Stimulated activated CD8-positive, alpha-beta memory T cell treated with anti-CD3 and anti-CD28 coated beads, Interleukin-7, amount 100 ng/mL, for 1 hour (primary cell): ENCODE results near the gene RNF151.
A peak's percentile ranks its signal among the peaks of the same experiment; 100 is the strongest.

Experiments used
- DNase-seq, 2 donors: peaks; one replicate each; pipeline ENCODE4 v3.0.0-alpha.2; 2020; ENCODE audit warnings: low read depth in 2 of 2

Gene RNF151

DNA sequence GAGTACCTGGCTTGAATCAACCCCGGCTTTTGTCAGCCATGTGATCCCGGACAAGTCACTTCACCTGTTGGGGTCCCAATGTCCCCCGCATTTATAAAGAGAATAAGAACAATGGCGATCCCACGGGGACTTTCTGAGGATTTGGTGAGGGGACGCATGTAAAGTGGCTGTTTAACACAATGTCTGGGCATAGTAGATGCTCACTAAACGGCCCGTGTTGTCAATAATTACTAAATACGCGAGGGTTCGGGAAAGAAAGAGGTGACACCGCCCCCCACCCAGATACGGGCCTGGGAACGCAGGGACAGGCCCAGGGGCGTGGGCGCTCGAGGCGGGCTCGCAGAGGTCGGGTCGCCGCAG, 24.9 kb downstream of the RNF151 start:
- no peak for DNase-seq

DNA sequence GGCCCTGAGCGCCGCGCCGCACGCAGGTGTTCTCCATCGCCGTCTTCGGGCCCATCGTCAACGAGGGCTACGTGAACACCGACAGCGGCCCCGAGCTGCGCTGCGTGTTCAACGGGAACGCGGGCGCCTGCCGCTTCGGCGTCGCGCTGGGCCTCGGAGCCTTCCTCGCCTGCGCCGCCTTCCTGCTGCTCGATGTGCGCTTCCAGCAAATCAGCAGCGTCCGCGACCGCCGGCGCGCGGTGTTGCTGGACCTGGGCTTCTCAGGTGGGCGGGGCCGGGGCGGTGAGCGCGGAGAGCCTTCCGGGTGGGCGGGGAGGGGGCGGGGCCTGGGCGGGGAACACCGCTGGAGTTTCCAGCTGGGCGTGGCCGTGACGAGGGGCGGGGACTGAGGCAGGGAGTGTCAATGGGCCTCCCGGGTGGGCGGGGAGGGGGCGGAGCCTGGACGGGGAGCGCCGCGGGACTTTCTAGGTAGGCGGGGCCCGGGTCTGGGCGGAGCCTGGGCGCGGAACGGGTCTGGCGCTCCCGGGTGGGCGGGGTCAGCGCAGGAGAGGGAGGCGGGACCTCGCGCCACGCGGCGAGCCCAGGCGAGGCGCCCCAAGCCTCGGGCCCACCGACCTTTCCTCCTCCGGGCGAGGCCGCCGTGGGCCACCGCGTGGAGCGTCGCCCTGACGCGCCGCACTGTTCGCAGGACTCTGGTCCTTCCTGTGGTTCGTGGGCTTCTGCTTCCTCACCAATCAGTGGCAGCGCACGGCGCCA, 25.5 kb downstream of the RNF151 start:
- DNase-seq = peak; percentile 94 to 98

DNA sequence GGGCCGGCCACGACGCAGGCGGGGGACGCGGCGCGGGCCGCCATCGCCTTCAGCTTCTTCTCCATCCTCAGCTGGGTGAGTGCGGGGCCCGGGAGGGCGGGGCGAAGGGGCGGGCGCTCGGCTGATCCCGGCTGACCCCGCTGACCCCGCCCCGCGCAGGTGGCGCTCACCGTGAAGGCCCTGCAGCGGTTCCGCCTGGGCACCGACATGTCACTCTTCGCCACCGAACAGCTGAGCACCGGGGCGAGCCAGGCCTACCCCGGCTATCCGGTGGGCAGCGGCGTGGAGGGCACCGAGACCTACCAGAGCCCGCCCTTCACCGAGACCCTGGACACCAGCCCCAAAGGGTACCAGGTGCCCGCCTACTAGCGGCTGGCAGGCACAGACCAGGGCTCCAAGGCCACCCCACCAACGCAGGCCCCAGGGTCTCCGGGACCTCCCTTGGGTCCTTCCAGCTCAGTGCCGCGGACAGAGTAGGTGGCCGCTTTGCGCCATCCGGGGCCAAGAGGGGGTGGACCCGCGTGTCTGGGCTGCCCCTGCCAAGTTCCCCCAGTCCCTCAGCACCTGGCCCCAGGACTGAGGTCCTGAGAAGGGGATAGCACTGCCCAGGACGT, 26.2 kb downstream of the RNF151 start:
- no peak for DNase-seq

DNA sequence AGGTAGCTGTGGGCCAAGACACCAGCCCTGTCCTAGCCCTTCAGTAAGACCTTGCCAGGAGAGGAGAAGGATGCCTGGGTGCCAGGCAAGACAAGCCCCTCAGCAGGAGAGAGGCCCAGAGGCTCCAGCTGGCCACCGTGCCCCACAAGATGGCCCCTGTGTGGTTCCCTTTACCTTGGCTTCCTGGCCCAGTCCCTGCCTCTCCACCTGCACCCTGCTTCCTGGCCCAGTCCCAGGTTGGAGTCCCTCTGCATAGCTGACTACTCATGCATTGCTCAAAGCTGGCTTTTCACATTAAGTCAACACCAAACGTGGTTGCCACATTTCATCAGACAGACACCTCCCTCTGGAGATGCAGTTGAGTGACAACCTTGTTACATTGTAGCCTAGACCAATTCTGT, 27.1 kb downstream of the RNF151 start:
- no peak for DNase-seq

DNA sequence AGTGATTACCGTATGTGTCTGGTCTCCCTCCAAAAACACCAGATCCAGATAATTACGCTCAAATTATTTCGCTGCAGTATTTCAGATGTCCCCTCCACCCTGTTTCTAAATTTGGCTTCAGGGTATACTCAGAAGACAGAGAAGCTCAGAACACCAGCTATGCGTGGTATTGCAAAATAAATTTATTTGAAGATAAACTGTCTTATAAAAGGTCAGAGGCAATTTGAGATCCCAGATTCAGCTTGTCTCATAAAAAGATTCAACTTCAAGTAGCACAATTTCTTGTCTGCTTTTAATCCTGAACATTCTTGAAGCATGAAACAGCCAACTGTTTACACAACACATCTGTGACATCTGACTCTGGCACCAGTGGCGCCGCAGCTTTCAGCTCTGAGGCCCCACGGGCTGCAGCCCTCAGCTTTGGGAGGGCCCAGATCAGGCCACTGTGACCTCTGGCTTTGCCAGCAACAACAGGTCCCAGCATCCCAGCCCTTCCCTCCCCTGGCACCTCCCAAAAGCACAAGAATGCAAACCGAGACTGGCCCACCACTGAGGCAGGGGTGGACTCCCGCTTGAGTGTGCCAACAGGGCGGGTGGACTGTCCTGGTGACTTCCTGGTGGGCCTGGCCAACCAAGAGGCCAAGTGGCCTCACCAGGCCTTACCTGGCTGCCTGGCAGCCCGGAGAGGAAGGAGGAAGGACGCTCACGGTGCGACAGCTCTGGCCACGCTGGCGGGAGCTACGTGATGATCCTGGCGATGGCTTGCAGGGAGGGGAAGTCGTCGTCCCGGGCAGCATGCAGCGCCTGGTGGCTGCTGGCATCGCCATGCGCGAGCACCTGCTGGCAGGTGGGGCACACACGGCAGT, 31.1 kb downstream of the RNF151 start:
- no peak for DNase-seq

DNA sequence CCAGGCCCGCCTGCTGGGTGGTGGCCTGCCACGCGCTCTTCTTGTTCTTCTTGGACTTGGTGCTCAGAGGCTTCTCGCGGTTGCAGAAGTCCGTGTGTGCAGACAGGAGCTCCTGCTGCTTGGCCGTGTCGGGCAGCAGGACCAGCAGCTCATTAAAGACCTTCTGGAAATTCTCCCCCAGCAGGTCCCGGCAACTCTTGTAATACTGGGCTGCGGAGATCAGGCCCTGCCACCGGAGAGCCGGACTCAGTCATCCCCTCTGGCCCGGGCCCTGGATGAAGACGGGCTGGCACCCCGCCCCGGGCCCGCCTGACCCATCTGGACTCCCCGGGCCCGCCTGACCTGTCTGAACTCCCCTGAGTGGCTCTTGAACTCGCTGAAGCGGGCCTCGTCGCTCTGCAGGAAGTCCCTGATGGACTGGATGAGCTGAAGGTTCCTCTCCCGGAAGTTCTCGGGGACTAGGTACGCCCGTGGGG, 31.7 kb downstream of the RNF151 start:
- DNase-seq = no peak

DNA sequence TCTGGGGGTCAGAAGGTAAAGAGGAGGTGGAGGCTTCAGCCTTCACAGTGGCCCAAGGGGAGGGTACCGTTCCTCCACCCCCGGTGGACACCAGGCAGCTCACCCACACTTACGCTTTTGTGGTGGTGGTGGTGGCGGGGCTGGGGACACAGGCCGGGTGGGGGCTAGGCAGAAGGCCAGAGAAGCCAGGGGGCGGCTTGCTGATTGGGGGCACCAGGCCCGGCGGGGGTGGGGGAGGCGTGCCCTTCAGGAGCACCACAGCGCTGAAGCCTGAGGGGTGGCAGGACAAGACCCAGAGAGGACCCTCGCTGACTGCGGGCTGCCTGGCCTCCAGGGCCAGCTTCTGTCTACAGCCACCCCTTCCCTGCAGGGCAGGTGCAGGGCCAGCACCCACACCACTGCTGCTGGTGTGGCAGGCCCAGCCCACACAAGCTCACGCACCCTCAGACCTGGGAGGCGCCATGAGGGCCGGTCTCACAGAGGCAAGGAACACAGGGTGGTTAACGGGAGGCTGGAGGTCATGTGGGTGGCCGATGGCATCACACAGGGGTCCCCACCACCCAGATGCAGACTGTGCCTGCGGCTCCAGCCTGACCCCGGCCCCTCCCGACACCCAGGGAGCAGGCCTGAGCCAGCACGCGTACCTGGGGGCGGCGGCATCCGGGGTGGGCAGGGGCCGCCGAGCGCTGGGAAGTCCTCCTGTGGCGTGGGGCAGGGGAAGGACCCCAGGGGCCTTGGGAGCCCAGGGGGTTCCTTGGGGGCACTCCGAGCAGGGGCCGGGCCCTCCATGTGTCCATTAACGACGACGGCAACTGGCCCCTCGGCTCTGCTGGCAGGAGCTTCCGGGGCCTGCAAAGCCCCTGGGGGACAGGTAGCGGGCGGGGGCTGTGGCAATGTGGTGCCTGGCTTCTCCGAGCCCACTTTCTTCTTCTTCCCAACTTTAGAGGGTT, 32.5 kb downstream of the RNF151 start:
- no peak for DNase-seq

DNA sequence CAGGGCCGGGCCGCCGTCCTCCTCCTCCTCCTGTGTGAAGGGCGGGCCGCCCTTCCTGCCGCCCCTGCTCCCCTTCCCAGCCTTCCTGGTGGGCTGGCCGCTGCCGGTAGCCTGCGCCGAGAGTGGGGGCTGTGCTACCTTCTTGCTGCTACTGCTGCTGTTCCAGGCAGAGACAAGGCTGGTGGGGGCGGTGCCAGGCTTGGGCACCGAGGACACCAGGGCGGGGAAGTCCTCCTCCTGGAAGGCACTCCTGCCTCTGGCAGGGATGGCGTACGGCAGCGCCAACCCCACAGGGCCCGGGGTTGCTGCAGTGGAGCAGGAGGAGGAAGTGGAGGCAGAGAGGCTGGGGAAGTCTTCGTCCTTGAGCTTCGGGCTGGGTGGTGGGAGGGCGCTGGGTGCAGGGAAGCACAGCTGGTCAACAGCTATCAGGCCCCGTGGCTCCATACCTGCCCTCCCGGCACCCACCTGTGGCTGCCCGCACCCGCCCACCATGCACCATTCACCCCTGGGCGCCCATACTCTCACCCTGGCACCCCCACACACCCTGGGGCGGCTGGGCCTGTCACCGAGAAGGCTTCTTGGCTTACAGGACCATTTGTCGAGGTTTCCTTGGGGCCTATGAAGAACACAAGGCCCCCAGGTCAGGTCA, 33.3 kb downstream of the RNF151 start:
- no peak for DNase-seq

DNA sequence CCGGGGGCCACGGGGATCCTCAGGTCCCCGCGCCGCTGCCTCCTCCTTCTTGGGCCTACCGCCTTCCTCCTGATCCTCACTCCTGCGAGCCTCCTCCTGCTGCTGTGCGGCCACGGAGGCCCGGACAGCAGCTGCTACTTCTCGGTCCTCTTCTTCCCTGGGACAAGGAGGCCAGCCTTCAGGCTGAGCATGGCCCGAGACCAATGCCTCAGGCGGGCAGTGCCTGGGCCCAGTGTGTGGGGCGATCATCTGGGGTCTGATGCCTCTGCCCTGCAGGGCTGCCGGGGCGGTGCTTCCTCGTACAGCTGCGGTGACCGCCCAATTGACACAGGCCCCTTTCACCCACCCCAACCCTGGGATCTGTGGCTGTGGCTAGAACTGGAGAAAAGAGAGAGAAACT, 34.4 kb downstream of the RNF151 start:
- DNase-seq = no peak

DNA sequence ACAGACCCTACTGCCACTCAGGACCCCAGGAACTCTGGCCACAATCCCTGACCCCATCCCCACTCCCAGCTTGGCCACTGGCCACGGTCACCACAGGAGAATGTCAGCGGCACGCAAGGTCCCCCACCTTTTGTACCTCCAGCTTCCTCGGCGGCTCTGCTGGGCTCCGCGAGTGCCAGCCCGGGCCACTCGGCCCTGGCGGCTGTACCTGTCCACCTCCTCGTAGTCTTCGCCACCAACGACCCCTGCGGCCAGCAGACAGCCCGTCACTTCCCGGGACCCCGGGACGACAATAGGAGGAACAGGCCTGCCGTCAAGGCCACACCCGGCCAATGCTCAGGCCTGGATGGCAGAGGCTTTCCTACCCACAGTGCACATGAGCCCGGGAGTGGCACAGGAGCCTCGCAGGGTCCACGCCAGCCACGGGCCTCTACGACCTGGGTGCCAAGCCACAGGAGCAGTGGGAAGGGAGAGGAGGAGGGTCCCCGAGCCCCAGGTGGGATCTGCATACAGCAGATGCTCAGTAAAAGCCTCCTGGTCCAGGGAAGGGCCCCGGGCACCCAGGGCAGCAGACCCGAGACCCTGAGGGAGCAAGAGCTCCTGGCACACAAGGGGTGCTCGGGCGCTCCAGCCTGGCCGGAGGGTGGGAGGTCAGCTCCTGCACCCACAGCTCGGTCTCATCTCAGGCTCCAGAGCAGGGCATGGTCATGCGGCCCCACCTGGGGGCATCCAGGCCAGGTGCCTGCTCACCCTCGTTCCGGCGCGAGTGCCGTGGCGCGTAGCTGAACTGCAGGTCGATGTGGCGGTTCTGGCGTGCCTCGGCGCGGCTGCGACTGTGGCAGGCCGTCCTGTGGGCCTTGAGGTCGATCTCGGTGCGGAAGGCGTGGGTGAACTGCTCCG, 35.0 kb downstream of the RNF151 start:
- no peak for DNase-seq

DNA sequence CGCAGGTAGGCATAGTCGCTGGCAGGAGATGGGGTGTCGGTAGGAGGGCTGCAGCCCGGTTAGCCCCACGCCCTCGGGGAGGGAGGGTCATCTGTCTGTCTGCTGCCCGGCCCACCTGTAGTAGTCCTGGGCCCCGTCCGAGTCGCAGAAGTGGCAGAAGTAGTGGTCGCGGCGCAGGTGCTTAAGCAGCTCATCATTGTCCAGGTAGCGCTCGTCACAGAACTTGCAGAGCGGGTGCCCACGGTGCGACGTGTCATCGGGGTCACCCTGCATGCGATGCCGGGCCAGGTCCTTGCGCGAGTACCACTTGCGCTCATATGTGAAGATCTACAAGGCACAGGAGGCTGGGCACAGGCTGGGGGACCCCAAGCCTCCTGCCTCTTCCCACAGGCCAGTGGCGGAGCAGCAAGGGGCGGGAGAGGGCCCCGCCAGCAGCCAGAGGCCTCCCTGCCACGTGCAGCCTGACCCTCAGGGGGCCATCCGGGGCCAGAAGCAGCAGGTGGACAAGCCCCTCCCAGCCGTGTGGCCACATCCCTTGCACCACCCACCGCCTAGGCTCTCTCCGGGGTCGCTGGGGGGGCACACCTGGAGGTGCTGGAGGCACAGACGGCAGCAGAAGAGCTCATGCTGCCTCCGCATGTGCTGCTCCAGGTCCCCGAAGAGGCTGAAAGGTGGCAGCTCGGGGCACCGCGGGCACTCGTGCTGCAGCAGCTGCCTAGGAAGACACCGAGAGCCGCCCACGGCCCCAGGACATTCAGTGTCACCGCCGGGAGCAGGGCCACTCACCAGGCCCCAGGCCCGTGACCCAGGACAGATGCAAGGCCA, 36.0 kb downstream of the RNF151 start:
- no peak for DNase-seq

DNA sequence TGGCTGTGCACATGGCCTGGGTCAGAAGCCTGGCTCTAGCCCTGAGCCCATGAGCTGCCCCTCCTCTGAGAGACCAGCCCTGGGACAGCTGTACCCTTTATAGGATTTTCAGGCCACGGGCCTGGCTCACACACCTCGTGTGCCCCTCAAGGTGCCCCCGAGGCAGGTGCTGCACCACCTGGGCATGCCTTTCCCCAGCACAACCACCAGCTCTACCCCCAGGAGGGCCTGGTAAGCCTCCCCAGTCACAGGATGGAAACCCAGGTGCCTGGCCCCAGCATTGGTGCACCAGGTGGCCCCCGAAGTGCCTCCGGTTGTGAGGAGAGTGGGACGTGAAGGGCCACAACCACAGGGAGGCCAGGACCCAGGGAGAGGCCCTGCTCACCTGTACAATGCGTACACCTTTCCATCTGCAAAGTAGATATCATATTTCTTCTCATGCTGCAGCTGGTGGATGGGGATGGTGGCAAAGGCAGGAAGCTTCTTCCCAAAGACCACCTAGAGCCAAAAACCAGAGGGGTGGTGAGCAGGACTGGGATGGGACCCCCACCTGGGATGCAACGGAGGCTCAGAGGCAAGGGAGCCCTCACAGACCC, 36.7 kb downstream of the RNF151 start:
- no peak for DNase-seq

DNA sequence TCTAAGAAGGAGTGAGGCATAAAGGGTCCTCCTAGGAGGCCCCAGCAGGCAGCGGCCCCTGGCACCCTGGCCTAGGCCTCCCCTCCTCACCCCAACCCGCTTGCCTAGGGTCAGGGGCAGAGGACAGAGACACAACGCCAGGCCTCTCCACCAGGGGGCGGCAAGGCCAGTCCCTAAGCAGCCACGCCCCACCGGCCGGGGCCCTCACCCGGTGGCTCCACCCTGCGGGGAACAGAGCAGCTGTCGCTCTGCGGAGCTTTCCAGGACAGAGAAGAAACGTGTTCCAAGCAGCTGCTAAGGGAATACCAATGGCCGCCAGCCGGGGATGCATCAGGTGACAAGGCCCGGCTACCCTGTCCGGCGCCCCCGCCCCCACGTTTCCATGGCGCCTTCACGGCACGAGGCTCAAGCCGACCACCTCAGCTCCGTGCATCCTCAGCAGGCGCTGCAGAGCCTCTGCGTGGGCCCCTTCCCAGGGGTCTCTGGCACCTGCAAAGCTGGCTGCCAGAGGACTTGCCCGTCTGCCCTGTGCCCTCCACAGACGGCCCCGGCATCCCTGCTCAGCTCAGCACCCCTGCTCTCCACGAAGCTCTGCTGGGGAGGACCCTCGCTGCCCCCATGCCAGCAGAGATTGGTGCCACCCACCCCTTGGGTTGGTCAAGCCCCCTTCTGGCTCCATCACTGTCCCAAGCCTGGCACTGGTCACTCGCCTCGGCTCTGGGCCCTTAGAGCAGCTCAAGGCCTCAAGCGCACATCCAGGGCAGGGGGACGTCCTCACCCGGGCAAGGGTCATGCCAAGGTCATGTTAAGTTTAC, 37.4 kb downstream of the RNF151 start:
- DNase-seq = peak; percentile 62 to 65

DNA sequence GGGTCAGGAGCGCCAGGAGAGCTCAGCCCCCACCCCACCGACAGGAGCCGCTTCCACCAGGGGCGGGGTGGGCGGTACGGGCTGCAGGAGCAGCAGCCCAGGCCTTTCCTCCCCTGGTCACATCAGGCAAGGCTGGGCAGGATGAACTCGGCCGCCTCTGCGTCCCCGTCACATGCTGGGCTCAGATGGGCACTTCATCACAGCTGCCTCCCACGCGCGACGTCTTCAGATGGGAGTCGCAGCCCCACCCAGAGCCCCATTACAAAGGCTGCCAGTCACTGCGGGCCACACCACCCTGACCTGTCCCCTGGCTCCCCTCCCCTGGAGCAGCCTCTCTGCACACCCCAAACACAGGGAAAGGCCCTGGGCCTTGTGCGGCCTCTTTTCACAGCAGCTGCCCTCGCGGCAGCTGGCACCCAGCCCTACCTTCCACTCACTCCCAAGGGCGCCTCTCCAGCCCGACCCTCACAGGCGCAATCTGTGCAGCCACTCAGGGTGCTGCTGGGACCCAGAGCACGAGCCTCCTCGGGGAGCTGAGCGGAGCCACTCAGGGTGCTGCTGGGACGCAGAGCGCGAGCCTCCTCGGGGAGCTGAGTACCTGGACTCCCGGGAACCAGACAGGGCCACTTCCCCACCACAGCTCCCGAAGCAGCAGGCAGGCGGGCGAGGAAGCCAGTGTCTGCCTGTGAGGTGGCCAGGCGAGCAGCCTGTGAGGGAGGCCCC, 38.3 kb downstream of the RNF151 start:
- DNase-seq = no peak

DNA sequence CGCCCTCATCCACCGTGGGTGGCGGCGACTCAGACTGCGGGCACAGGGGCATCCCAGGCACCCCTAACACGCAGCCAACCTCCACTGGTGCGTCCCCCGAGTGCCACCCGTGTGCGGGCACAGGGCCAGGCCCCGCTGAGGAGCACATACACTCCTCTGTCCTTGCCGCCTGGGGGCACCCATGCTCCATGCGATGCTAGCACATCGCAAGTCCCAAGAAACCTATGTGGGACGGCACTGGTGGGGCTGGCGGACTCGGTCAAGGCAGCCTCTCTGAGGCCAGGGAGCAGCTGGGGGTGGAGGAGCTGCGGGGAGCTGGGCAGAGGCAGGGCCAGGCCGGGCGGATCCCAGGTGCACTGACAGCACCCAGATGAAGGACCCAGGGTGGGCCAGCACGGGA, 39.0 kb downstream of the RNF151 start:
- no peak for DNase-seq

DNA sequence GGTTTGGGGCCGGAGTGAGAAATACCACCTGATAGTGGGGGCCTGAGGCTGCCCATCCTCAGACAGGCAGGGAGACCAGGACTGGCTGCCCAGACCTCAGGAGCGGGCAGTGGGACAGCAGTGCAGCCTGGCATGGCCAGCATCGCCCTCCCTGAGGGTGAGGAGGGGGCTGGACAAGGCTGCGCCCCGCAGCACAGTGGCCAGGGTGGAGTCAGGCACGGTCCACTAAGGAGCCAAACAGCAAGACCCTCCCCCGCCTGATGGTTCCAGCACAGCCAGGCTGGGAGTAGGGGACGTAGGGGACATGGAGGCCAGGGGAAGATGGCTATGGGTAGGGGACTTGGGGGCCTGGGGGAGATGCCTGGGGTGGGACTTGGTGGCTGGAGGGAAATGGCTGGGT, 39.7 kb downstream of the RNF151 start:
- no peak for DNase-seq
